Endothelial cell of umbilical vein (primary cell): ENCODE results near the gene PLXDC2. TPM values are rescaled to one million over a fixed set of nuclear protein-coding genes. Genes with fewer than 3 reads are reported as not detected.

Source experiments
- BruUV-seq: library from RNA; stranded (reverse); fragments of 400-500 nt; replicated peaks from 2 replicates; lab custom pipeline; 2021; lab: Mats Ljungman, UMichigan
- CTCF ChIA-PET: fragments of 300-600, 350-600 bp; sonication (Branson Sonifier 250); formaldehyde crosslinking; loops from one replicate; lab custom pipeline; 2021; ENCODE audit warnings: antibody characterized with exemption, inconsistent platforms; lab: Charles Lee
- POLR2A ChIA-PET: fragments of 300-600, 350-600 bp; sonication (Branson Sonifier 250); formaldehyde crosslinking; loops from one replicate; lab custom pipeline; 2021; ENCODE audit warnings: antibody characterized with exemption, inconsistent platforms; lab: Charles Lee
- DNase-seq: peaks from one replicate; pipeline ENCODE4 v3.0.0-alpha.2; 2011; ENCODE audit warnings: low read depth, low spot score
- FAIRE-seq: peaks from 2 replicates; lab custom pipeline; 2011; peaks lifted over from hg19 to GRCh38; lab: Jason Lieb, UNC
- H2AFZ ChIP-seq: 2 replicates; pipeline ENCODE4 v1.6.0; 2012; ENCODE audit warnings: low read depth, low read length, control low read depth, inconsistent platforms
- H3K27ac ChIP-seq: 2 replicates; pipeline ENCODE4 v1.5.1; 2011; ENCODE audit warnings: low read depth, mild to moderate bottlenecking, control low read depth, low read length, moderate library complexity; ENCODE audit not compliant: insufficient read depth
- H3K27me3 ChIP-seq, 2 experiments: 2 replicates each; pipeline versions ENCODE4 v1.6.0 to v1.6.1; 2011; ENCODE audit warnings: low read length in 2 of 2, mixed read lengths in 1 of 2; ENCODE audit not compliant: control insufficient read depth in 2 of 2, insufficient read depth in 2 of 2
- H3K36me3 ChIP-seq, 2 experiments: 2 replicates in 1 of 2; 3 replicates in 1 of 2; pipeline ENCODE4 v1.5.1; 2011; ENCODE audit warnings: low read length in 2 of 2, mild to moderate bottlenecking in 1 of 2, moderate library complexity in 1 of 2; ENCODE audit not compliant: control insufficient read depth in 2 of 2, insufficient read depth in 2 of 2; ENCODE audit errors: extremely low read depth in 1 of 2
- H3K4me1 ChIP-seq: 3 replicates; pipeline ENCODE4 v1.5.1; 2011; ENCODE audit warnings: mild to moderate bottlenecking, low read length; ENCODE audit not compliant: control insufficient read depth, insufficient read depth; ENCODE audit errors: extremely low read depth
- H3K4me2 ChIP-seq: 2 replicates; pipeline ENCODE4 v1.6.1; 2011; ENCODE audit warnings: low read length, control low read depth, mixed read lengths; ENCODE audit not compliant: insufficient read depth
- H3K4me3 ChIP-seq, 3 experiments: fragments of 200-600 bp in 1 of 3; sonication (generic), shearing (Covaris generic) in 1 of 3; replicated peaks in 1 of 3; 2 replicates each; pipeline ENCODE4 v1.5.1; 2011 to 2016; ENCODE audit warnings: control low read depth in 3 of 3, low read length in 3 of 3, mild to moderate bottlenecking in 2 of 3, inconsistent platforms in 1 of 3, low read depth in 1 of 3, moderate library complexity in 1 of 3; ENCODE audit not compliant: insufficient read depth in 1 of 3
- H3K79me2 ChIP-seq: 2 replicates; pipeline ENCODE4 v1.6.0; 2012; ENCODE audit warnings: low read length, inconsistent platforms; ENCODE audit not compliant: control insufficient read depth, insufficient read depth
- H3K9ac ChIP-seq: replicated peaks from 2 replicates; pipeline ENCODE3; 2011; ENCODE audit warnings: low read length, control low read depth; ENCODE audit not compliant: insufficient read depth; ENCODE audit errors: extremely low read depth
- H3K9me1 ChIP-seq: replicated peaks from 3 replicates; pipeline ENCODE4 v1.6.0; 2011; ENCODE audit warnings: mild to moderate bottlenecking, low read length; ENCODE audit not compliant: control insufficient read depth, insufficient read depth; ENCODE audit errors: extremely low read depth
- H3K9me3 ChIP-seq: replicated peaks from 2 replicates; pipeline ENCODE4 v1.5.1; 2012; ENCODE audit warnings: low read length, inconsistent platforms; ENCODE audit not compliant: control insufficient read depth, insufficient read depth
- H4K20me1 ChIP-seq: replicated peaks from 2 replicates; pipeline ENCODE3; 2011; ENCODE audit warnings: mild to moderate bottlenecking, low read length; ENCODE audit not compliant: control insufficient read depth, insufficient read depth; ENCODE audit errors: extremely low read depth
- EZH2 ChIP-seq: IDR thresholded peaks from 2 replicates; pipeline ENCODE4 v1.6.1; 2012; ENCODE audit warnings: borderline replicate concordance, low read depth, mild to moderate bottlenecking, moderate library complexity, low read length, inconsistent platforms; ENCODE audit not compliant: severe bottlenecking
- FOS ChIP-seq: IDR thresholded peaks from 2 replicates; pipeline ENCODE4 v1.6.1; 2011; ENCODE audit warnings: mild to moderate bottlenecking, low read length, moderate library complexity, borderline replicate concordance; ENCODE audit not compliant: insufficient read depth
- GATA2 ChIP-seq: IDR thresholded peaks from 2 replicates; pipeline ENCODE4 v1.7.0; 2011; ENCODE audit warnings: low read depth, mild to moderate bottlenecking, moderate library complexity, mixed read lengths, low read length; ENCODE audit not compliant: insufficient read length, insufficient read depth
- JUN ChIP-seq: IDR thresholded peaks from 2 replicates; pipeline ENCODE4 v1.6.1; 2011; ENCODE audit warnings: borderline replicate concordance, low read depth; ENCODE audit not compliant: insufficient read length, insufficient read depth
- MAX ChIP-seq: IDR thresholded peaks from 2 replicates; pipeline ENCODE4 v1.6.1; 2011; ENCODE audit not compliant: insufficient read depth, insufficient read length
- MYC ChIP-seq: IDR thresholded peaks from one replicate; pipeline ENCODE4 v1.6.1; 2011; ENCODE audit warnings: mild to moderate bottlenecking, low read depth, low read length
- POLR2A ChIP-seq: IDR thresholded peaks from 2 replicates; pipeline ENCODE4 v1.6.1; 2012; ENCODE audit warnings: low read depth, mild to moderate bottlenecking, control low read depth, low read length
- POLR2AphosphoS5 ChIP-seq: IDR thresholded peaks from 2 replicates; pipeline ENCODE4 v1.6.1; 2012; ENCODE audit warnings: low read depth, mild to moderate bottlenecking, control low read depth, low read length, moderate library complexity; ENCODE audit not compliant: insufficient read depth
- dilution Hi-C: fragments of 300-500 bp; cut with MboI; formaldehyde crosslinking; loops from one replicate; pipeline ENCODE4 v1.15.0; 2019; ENCODE audit warnings: low sequenced_read_pairs; ENCODE audit not compliant: extremely low pct_ligation_motif_present
- intact Hi-C: fragments of 100-400 bp; cut with micrococcal nuclease; formaldehyde crosslinking; loops from one replicate; pipeline ENCODE4 v1.10.0; 2022
- polyA plus RNA-seq, 4 experiments: library from polyadenylated mRNA; depleted of rRNA in 3 of 4; stranded (reverse) in 3 of 4; unstranded in 1 of 4; fragments of >200 nt; gene quantifications; 2 replicates each; pipeline versions ENCODE4 v1.2.1 to v1.2.3, GENCODE V29; 2011 to 2012; ENCODE audit warnings: missing spikeins in 1 of 4
- total RNA-seq: library from RNA; stranded (reverse); gene quantifications from 2 replicates; pipeline ENCODE4 v1.2.3, GENCODE V29; 2021
- TF ChIP-seq, protein P1 (sequence below), 2 donors: IDR thresholded peaks; 1 replicate in 1 of 2; 2 replicates in 1 of 2; pipeline ENCODE4 v1.5.1; 2011; ENCODE audit warnings: low read length in 2 of 2, mild to moderate bottlenecking in 2 of 2, moderate library complexity in 2 of 2, control low read depth in 1 of 2, inconsistent platforms in 1 of 2, low read depth in 1 of 2; ENCODE audit not compliant: insufficient read depth in 1 of 2; ENCODE audit errors: extremely low read depth in 1 of 2

Gene PLXDC2
- total and polyA plus RNA-seq, 2 donors (not counting 3 experiments of a cell fraction or from before 2014, with no cell fraction given) = 0.32 to 1.2 TPM

DNA sequence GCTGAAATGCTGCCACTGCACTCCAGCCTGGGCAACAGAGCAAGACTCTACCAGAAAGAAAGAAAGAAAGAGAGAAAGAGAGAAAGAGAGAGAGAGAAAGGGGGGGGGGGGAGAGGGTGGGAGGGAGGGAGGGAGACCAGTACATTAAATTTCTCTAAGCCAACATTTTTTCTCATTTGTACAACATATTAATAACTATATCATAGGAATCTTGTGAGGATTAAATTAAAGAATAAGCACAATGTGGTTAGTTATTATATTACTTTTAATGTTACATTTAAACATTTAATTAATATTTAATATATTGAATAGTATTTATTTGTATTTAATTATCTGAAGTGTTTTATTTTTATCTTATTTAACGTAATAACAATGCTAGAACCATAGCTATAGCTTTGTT lies 53.1 kb downstream of the PLXDC2 start:
- dilution Hi-C loops (no loop called here), intact Hi-C loops (no loop called here)
- no peaks in the 10 kb centered on the region for H3K9me1 ChIP-seq
- H3K9me3 ChIP-seq = no peaks in the 10 kb centered on the region
- H4K20me1 ChIP-seq = no peaks in the 10 kb centered on the region
- TF ChIP-seq, protein P1, sequence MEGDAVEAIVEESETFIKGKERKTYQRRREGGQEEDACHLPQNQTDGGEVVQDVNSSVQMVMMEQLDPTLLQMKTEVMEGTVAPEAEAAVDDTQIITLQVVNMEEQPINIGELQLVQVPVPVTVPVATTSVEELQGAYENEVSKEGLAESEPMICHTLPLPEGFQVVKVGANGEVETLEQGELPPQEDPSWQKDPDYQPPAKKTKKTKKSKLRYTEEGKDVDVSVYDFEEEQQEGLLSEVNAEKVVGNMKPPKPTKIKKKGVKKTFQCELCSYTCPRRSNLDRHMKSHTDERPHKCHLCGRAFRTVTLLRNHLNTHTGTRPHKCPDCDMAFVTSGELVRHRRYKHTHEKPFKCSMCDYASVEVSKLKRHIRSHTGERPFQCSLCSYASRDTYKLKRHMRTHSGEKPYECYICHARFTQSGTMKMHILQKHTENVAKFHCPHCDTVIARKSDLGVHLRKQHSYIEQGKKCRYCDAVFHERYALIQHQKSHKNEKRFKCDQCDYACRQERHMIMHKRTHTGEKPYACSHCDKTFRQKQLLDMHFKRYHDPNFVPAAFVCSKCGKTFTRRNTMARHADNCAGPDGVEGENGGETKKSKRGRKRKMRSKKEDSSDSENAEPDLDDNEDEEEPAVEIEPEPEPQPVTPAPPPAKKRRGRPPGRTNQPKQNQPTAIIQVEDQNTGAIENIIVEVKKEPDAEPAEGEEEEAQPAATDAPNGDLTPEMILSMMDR (IDR thresholded peaks at IDR 0.05; ENCODE audit: extremely low read depth in 1 of 2, insufficient read depth in 1 of 2, low read depth in 1 of 2, low read length in 2 of 2) = no peak
- TF ChIP-seq MAX = no peak
- no peak for TF ChIP-seq FOS
- TF ChIP-seq GATA2 = no peak
- no peak for TF ChIP-seq MYC
- no peak for TF ChIP-seq POLR2AphosphoS5
- TF ChIP-seq EZH2 = no peak
- TF ChIP-seq JUN = no peak
- no peak for TF ChIP-seq POLR2A
- H3K4me1 ChIP-seq = no peaks in the 10 kb centered on the region
- DNase-seq (no peak), FAIRE-seq (no peak)
- ChIA-PET CTCF (no interaction called here), POLR2A (no interaction called here)
- H3K79me2 ChIP-seq = no peaks in the 10 kb centered on the region
- no TSS peak for BruUV-seq
- H3K36me3 ChIP-seq = no peaks in the 10 kb centered on the region
- H3K27ac ChIP-seq = no peak overlapping the region
- no peak overlapping the region for H3K4me2 ChIP-seq
- H3K9ac ChIP-seq = no peak overlapping the region
- no peak overlapping the region for H2AFZ ChIP-seq
- H3K4me3 ChIP-seq = no peak overlapping the region
- no peaks in the 10 kb centered on the region for H3K27me3 ChIP-seq
